C4-2B (cell line): ENCODE measurements around the gene ADGRB3.

Experiments
- H3K27ac ChIP-seq: fragments of 450-650 bp; 2 replicates; pipeline ENCODE4 v1.5.1; 2017
- ZFX ChIP-seq: fragments of 450-650 bp; IDR thresholded peaks from 2 replicates; pipeline ENCODE4 v1.6.1; 2017
- TF ChIP-seq, protein P1 (sequence below): fragments of 450-650 bp; conservative IDR thresholded peaks from 2 replicates; pipeline ENCODE4 v1.5.1; 2017; ENCODE audit warnings: mild to moderate bottlenecking

Gene ADGRB3

DNA sequence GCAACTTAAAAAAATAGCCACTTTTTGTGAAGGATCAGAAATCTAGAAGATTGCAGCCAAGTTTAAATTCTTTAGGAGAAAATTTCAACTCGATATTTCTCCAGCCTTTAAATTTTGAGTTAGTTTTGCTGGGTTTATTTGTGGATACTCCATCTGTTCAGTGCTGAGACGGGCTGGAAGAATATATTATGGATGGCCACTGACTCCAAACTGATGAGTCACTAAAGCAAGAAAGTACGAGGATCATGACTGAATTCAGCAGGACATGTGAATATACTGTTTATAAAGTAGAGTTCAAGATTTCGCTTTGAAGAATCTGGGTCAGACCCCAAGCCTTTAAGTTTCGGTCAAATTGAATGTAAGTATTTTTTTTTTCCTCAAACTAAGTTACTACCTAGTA, 199.5 kb downstream of the ADGRB3 start:
- H3K27ac ChIP-seq = no peak overlapping the region
- TF ChIP-seq ZFX = no peak
- TF ChIP-seq, protein P1, sequence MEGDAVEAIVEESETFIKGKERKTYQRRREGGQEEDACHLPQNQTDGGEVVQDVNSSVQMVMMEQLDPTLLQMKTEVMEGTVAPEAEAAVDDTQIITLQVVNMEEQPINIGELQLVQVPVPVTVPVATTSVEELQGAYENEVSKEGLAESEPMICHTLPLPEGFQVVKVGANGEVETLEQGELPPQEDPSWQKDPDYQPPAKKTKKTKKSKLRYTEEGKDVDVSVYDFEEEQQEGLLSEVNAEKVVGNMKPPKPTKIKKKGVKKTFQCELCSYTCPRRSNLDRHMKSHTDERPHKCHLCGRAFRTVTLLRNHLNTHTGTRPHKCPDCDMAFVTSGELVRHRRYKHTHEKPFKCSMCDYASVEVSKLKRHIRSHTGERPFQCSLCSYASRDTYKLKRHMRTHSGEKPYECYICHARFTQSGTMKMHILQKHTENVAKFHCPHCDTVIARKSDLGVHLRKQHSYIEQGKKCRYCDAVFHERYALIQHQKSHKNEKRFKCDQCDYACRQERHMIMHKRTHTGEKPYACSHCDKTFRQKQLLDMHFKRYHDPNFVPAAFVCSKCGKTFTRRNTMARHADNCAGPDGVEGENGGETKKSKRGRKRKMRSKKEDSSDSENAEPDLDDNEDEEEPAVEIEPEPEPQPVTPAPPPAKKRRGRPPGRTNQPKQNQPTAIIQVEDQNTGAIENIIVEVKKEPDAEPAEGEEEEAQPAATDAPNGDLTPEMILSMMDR = no peak

DNA sequence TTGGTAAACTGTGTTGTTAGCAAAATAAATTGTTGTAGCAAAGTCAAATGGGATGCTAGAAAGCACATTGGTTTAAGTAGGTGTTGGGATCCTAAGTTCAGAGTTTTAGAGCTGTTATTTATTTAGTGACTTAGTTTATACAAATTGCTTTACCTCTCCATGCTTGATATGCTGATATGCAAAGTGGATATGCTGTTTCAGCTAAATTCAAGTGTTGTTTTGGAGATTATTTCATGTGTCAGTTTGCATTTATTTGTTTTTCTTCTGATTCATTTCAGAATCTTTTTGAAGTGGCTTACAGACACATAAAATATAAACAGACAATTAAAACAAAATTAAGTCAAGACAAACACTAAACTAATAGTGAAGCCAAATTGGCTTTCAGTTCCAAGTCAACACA, 203.5 kb downstream of the ADGRB3 start:
- TF ChIP-seq ZFX = no peak
- TF ChIP-seq, protein P1 = no peak
- no peak overlapping the region for H3K27ac ChIP-seq

DNA sequence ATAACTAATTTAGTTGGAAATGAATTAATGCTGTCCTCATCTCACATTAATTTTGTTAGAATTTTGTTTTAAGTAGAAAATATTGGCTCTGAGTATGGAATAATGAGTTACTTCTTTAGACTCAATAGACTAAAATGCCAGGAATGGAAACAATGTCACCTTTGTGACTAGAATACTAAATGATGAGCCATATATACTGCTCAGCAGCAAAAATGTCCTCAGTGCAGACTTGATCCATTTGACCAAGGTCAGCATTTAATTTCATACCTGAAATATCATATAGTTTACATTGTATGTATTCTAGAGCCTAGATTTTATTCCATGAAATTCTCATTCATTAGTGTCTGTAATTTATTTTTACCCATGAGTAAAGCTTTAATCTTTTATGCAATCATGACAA, 217.7 kb downstream of the ADGRB3 start:
- TF ChIP-seq ZFX = no peak
- TF ChIP-seq, protein P1 = no peak
- no peak overlapping the region for H3K27ac ChIP-seq

DNA sequence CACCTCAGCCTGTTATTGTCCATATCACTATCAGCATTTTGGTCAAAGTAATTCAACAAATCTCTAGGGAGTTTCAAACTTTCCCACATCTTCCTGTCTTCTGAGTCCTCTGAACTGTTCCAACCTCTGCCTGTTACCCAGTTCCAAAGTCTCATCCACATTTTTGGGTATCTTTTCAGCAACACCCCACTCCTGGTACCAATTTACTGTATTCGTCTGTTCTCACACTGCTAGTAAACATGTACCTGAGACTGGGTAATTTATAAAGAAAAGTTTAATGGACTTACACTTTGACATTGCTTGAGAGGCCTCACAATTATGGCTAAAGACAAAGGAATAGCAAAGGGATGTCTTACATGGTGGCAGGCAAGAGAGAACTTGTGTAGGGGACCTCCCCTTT, 224.2 kb downstream of the ADGRB3 start:
- TF ChIP-seq, protein P1 = no peak
- TF ChIP-seq ZFX = no peak

DNA sequence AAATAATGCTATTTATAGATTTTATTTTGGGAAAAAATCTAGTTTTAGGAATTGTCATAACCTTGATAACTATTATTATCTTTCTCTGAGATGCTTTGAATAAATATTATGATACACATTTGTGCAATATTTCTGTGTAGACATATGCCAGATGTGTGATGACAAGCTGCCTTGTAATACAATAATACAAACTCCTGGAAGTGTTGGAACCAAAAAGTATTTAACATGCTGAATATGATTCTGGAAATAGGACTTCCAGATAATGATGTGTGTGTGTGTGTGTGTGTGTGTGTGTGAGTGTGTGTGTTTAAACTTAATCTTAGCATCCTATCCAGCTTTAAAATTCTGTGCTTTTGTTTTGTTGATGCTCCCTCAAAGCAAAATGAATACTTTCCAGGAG, 233.6 kb downstream of the ADGRB3 start:
- TF ChIP-seq, protein P1 = no peak
- TF ChIP-seq ZFX = no peak
- no peak overlapping the region for H3K27ac ChIP-seq

More for the DNA sequence above, 224.2 kb downstream of the ADGRB3 start:
- no peak overlapping the region for H3K27ac ChIP-seq

DNA sequence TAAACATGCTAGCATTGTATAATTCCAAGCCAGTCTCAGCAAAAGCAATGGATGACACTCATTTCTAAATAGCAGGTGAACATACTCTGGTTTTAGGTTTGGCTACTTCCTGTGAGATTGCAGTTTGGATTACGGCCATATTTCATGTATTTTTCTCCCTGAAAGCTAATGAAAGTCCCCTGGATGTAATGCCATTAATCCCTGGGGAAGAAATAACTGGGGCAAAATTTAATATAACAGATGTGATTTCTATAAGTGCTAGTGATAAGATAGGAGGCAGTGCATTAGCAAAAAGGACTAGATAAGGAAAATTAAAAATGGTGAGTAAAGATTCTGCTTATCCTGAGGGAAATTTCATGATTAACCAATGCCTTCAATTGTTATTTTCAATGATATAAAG, 238.2 kb downstream of the ADGRB3 start:
- TF ChIP-seq ZFX = no peak
- TF ChIP-seq, protein P1 = no peak
- H3K27ac ChIP-seq = no peak overlapping the region

DNA sequence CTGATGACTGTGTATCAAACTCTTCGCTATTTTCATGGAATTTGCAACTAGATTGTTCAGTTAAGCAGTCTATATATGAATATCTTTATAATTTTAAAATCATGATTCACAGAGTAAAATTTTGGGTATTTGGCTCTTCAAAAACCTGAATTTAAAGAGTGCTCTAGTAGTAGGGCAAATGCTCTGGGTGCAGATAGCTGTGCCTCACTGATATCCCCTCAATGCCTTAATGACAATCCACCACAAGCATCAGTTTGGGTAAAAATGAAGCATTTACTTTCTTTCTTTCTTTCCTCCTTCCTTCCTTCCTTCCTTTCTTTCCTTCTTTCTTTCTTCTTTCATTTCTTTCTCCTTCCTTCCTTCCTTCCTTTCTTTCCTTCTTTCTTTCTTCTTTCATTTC, 239.7 kb downstream of the ADGRB3 start:
- TF ChIP-seq, protein P1 = no peak
- TF ChIP-seq ZFX = no peak

More for the DNA sequence above, 239.7 kb downstream of the ADGRB3 start:
- no peak overlapping the region for H3K27ac ChIP-seq
